ENCODE data around the gene RGL1. TPM values are rescaled to one million over a fixed set of nuclear protein-coding genes. Genes with fewer than 3 reads are reported as not detected.
A peak's percentile ranks its signal among the peaks of the same experiment; 100 is the strongest.

Gene RGL1
- total RNA-seq, 1 donor = 33.2 TPM

GRCh38 chr1:183952101-183952500, 147.2 kb downstream of the RGL1 start:
- no peak for TF ChIP-seq CTCF (IDR thresholded peaks at IDR 0.05; ENCODE audit: insufficient read depth, low read depth, low read length)
- H3K4me3 ChIP-seq (ENCODE audit: low read depth, low read length) = no peak overlapping the region
- no peak for DNase-seq (ENCODE audit: low read depth)

- H3K4me3 ChIP-seq (ENCODE audit: low read depth, low read length) = no peak overlapping the region
- peak; percentile 55 for DNase-seq (ENCODE audit: low read depth)
- TF ChIP-seq CTCF (IDR thresholded peaks at IDR 0.05; ENCODE audit: insufficient read depth, low read depth, low read length) = no peak
Observed at GRCh38 chr1:183953031-183953430, 148.1 kb downstream of the RGL1 start.

- no peak for DNase-seq (ENCODE audit: low read depth)
- TF ChIP-seq CTCF (IDR thresholded peaks at IDR 0.05; ENCODE audit: insufficient read depth, low read depth, low read length) = no peak
- H3K4me3 ChIP-seq (ENCODE audit: low read depth, low read length) = no peak overlapping the region
Observed at GRCh38 chr1:183954496-183954895, 149.6 kb downstream of the RGL1 start.

GRCh38 chr1:183956559-183957188, 151.8 kb downstream of the RGL1 start:
- peak; percentile 70 for DNase-seq (ENCODE audit: low read depth)
- H3K4me3 ChIP-seq (ENCODE audit: low read depth, low read length) = no peak overlapping the region
- peak; percentile 22 for TF ChIP-seq CTCF (IDR thresholded peaks at IDR 0.05; ENCODE audit: insufficient read depth, low read depth, low read length)

- no peak for DNase-seq (ENCODE audit: low read depth)
- TF ChIP-seq CTCF (IDR thresholded peaks at IDR 0.05; ENCODE audit: insufficient read depth, low read depth, low read length) = no peak
- no peak overlapping the region for H3K4me3 ChIP-seq (ENCODE audit: low read depth, low read length)
Observed at GRCh38 chr1:183957216-183957830, 152.4 kb downstream of the RGL1 start.

- TF ChIP-seq CTCF (IDR thresholded peaks at IDR 0.05; ENCODE audit: insufficient read depth, low read depth, low read length) = no peak
- no peak for DNase-seq (ENCODE audit: low read depth)
- no peak overlapping the region for H3K4me3 ChIP-seq (ENCODE audit: low read depth, low read length)
Observed at GRCh38 chr1:183958958-183959357, 154.0 kb downstream of the RGL1 start.

Data from fibroblast of villous mesenchyme (primary cell).